NCI-H146 treated with DMSO at 0.1 percent for 48 hours (cell line): Measurements from ENCODE around the gene GARIN5A.

Source experiments
- DNase-seq: peaks from one replicate; lab custom pipeline; 2025; ENCODE audit not compliant: unreplicated experiment; lab: John Stamatoyannopoulos, UW

The GARIN5A gene

DNA sequence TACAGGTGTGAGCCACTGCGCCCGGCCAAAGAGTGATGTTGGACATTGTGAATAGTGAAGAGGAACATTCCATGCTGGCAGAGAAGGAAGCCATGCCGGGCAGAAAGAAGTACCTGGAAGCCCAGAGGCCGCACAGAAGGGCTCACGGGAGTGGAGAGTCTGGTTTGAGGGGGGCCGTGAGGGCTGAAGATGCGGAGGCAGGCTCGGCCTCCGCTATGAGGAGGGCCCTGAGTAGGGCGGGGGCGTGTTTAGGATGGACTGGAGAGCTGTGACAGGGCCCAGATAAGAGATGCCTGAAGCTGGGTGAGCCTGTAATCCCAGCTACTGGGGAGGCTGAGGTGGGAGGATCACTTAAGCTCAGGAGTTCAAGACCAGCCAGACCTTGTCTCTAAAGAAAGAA is 32.7 kb upstream of the GARIN5A start:
- DNase-seq, result no peak

DNA sequence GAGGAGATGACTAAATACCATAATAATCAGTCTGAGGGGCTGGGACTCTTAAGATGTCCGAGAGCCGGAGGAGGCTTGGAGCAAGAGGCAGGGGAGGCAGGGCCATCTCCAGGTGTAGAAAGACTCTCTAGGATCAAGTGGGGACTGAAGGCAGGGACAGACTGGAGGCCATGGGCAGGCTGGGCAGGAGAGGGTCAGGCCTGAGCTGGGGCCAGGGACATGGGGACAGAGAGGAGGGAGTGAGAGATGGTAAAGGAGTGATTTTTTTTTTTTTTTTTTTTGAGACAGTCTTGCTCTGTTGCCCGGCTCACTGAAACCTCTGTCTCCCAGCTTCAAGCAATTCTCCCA is 32.2 kb upstream of the GARIN5A start:
- DNase-seq, result no peak

DNA sequence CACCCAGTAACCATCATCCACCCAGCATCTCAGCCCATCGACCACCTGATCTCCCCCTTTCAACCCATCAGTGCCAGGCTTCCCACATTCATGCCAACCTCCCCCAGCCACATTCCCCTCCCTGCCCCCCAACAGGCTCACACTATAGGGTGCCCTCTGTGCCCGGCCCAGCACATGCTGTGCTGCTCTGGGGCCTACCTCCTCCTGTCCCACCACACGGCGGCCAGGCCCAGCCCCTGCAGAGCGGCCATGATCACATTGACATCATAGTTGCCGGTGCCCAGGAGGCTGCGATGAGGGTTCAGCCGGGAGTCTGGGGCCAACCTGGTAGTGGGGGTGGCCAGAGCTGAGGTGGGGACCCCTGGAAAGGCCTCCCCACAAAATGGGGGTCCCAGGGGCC is 30.7 kb upstream of the GARIN5A start:
- DNase-seq, result no peak

- no peak for DNase-seq
Observed at GRCh38 chr19:50506700-50507099, 30.1 kb upstream of the GARIN5A start.

GRCh38 chr19:50505856-50506611 is 29.4 kb upstream of the GARIN5A start:
- DNase-seq, result no peak

DNA sequence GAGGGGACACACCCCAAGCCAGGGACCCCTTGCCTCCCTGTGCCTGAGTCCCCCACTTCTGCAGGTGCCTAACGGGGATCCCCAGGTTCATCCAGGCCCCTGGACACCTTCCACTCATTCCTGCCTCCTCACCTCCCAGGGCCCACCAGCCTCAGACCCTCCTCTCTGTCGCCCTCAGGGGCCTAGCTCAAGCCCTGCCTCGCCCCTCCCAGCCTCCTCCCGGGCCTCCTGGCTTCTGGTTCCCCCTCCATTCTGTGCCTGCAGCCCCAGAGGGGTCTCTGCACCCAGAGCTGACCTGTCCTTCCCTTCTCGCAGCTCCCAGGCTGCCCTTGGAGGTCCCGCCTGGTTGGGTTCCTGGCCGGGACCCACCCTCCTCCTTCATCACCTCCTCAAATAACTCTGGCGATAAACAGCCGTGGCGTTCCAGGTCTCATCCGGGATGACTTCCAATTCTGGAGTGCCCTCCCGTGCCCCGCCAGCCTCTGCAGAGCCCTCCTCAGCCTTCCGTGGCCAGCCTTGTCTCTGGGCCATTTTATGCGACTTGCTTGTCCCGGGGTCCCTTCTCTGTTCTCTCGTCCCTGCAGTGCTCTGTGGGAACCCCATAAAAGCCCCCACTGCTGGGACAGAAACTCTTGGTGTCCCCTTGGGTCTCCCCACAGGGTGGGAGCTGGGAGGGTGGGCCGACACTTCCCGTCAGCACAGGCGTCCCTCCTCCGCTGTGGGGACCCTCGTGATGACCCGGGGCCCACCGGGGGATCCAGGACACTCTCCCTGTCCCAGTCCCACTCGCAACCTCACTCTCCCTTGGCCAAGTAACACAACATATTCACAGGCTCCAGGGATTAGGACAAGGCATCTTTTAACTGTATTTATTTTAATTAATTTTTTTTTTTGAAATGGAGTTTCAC is 25.2 kb upstream of the GARIN5A start:
- no peak for DNase-seq

DNA sequence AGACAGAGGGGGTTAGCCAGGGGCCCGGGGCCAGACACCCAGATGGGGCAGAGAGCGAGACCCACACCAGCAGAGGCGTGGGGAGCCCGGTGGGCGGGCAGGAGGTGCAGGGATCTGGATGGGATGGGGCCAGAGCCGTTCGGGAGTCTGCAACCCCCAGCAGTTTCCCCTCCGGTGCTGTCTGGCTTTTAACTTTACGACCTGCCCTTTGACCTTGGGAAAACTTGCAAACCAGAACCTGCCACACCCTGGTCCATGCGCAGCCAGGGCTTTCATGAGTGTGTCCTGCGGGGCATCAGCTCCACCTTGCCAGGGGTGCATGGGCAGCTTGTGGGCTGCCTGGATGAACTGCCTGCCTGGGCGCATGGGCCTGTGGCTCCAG is 24.5 kb upstream of the GARIN5A start:
- no peak for DNase-seq

DNA sequence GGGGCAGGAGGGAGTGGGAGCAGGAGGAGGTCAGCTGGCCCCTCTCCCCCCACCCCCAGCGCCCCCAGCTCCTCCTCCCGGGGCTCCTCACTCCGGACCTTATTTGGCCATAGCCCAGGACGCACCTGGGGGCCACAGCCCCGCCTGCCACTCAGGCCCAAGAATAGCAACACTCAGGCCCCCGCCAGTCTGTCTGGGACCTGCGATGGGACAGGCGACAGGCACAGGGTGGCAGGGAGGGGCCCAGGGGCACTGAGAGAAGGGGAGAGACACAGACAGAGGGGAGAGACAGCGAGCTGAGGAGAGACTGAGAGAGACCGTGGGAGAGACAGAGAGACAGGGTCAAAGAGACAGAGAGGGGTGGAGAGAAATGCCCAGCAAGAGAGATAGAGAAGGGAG is 24.1 kb upstream of the GARIN5A start:
- no peak for DNase-seq

- peak; percentile 62 for DNase-seq
Observed at GRCh38 chr19:50500060-50500752, 23.6 kb upstream of the GARIN5A start.

GRCh38 chr19:50498219-50499056 is 21.8 kb upstream of the GARIN5A start:
- no peak for DNase-seq

DNA sequence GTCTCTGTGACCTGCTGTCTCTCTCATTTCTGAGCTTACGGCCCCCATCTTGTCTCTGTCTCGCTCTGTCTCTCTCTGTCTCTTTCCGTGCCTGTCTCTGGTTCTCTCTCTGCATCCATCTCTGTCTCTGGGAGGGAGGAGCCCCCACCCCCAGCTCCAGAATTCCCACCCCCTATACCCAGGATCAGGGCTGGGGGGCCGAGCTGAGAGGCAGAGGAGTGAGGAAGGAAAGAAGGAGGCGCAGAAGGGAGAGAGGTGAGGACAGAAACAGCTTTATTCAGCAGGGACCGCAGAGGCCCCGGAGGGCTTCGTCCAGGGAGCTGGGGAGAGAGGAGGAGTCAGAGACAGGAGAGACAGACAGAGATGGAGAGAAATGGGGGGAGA is 20.4 kb upstream of the GARIN5A start:
- no peak for DNase-seq

GRCh38 chr19:50496189-50497021 is 19.8 kb upstream of the GARIN5A start:
- DNase-seq, result no peak

DNA sequence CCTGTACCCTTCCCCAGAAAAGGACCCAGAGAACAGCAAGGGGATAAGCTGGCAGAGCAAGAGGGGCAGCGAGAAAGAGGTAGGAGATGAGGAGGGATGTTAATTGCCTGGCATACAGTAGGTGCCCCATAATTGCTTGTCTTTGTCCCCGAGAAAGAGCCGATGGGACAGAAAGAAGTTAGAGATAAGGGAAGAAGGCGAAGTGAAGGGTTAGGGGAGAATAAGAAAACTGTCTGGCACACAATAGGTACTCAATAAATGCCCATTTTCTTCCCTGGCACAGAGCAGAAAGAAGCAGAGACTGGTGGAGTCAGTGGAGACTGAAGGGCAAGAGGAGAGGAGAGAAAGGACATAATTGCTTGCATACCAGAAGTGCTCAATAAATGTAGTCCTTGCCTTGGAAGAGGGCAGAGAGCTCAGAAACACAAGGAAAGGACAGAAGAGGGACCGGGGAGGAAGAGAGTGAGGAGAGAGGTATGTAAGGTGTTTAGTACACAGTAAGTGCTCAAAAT is 18.4 kb upstream of the GARIN5A start:
- no peak for DNase-seq

DNA sequence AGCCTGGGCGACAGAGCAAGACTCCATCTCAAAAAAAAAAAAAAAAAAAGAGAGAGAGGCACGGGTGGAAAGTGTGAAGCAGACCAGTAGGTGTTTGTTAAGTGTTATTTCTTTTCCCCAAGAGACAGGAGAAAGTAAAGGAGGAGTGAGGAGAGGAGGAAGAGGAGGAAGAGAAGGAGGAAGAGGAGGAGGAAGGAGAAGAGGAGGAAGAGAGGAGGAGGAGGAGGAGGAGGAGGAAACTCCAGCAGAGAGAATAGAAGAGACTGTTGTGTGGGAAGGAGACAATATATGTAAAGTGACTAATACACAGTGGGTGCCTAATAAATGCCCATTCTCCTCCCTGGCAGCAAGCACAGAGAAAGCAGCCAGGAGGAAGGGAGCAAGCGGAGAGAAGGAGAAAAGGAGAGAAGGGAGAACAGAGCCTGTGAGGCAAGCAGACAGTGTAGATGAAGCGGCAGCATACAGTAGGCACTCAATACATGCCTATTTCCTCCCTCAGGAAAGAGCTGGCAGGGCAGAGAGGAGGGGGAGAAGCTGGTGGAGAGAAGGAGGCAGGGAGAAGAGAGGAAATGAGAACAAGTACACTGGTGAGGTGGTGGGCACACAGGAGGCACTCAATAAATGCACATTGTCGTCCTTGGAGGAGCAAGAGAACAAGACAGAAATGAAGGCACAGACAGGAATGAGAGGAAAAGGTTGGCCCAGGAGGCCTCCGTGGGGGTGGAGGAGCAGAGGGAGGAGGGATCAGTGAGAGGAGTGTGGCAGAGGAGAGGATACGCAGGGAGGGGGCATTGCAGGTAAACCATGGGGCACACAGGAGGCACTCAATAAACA is 17.8 kb upstream of the GARIN5A start:
- no peak for DNase-seq

GRCh38 chr19:50493171-50493570 is 16.5 kb upstream of the GARIN5A start:
- no peak for DNase-seq

- DNase-seq, result no peak
Observed at GRCh38 chr19:50492303-50493052, 15.8 kb upstream of the GARIN5A start.

GRCh38 chr19:50490991-50491472 is 14.4 kb upstream of the GARIN5A start:
- DNase-seq, result no peak

DNA sequence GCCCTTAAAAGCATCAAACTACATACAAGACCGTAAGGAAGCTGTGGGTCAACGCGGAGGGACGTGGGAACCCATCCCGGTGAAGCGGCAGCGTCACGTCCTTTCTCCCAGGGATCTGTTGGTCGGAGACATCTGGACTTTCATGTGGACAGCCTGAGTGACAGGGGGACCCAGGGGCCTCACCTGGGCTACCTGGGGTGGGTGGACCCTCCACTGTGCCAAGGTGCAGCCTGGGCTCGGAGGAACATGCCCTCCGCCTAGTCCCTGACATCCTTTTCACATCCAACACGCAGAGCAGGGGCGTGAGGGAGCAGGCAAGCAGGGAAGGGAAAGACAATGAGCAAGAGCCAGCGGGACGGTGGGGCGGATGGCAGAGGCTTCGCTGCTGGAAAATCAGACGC is 13.8 kb upstream of the GARIN5A start:
- no peak for DNase-seq
